GM18907 (cell line): ENCODE measurements around the gene ABHD15.
A peak's percentile ranks its signal among the peaks of the same experiment; 100 is the strongest.

Experiments used
- ATAC-seq: cut with Tn5 transposase; IDR thresholded peaks from one replicate; pipeline ENCODE4 v1.9.1; 2021; ENCODE audit warnings: mild to moderate bottlenecking, moderate library complexity; ENCODE audit not compliant: unreplicated experiment

Gene ABHD15, protein sequence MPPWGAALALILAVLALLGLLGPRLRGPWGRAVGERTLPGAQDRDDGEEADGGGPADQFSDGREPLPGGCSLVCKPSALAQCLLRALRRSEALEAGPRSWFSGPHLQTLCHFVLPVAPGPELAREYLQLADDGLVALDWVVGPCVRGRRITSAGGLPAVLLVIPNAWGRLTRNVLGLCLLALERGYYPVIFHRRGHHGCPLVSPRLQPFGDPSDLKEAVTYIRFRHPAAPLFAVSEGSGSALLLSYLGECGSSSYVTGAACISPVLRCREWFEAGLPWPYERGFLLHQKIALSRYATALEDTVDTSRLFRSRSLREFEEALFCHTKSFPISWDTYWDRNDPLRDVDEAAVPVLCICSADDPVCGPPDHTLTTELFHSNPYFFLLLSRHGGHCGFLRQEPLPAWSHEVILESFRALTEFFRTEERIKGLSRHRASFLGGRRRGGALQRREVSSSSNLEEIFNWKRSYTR

DNA sequence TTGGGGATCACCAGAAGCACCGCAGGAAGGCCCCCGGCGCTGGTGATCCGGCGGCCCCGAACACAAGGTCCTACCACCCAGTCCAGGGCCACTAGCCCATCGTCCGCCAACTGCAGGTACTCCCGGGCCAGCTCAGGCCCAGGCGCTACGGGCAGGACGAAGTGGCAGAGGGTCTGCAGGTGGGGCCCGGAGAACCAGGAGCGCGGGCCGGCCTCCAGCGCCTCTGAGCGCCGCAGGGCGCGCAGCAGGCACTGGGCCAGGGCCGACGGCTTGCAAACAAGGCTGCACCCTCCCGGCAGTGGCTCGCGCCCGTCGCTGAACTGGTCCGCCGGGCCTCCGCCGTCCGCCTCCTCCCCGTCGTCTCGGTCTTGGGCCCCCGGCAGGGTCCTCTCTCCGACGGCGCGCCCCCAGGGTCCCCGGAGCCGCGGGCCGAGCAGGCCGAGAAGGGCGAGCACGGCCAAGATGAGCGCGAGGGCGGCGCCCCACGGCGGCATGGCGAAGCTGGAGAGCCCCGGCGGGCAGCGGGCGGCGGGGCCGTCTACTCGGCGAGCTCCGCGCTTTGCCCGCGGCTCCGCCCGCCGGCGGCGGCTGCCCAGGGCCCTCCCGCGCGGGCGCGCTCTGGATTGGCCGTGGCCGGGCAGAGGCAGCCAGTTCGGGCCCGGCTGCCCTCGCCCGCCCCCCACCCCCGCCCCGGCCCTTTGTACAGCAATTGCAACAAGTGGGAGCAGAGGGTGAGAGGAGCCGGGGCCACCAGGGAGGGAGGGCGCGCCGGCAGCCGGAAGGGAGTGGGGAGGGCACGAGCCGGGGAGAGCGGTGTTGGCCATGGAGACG is at the start of gene ABHD15:
TSS of gene ABHD15 (minus strand) at position 565 of the 831 bp plus-strand sequence. CDS start at position 494, 71 bp downstream.
- peak; percentile 27 for ATAC-seq

DNA sequence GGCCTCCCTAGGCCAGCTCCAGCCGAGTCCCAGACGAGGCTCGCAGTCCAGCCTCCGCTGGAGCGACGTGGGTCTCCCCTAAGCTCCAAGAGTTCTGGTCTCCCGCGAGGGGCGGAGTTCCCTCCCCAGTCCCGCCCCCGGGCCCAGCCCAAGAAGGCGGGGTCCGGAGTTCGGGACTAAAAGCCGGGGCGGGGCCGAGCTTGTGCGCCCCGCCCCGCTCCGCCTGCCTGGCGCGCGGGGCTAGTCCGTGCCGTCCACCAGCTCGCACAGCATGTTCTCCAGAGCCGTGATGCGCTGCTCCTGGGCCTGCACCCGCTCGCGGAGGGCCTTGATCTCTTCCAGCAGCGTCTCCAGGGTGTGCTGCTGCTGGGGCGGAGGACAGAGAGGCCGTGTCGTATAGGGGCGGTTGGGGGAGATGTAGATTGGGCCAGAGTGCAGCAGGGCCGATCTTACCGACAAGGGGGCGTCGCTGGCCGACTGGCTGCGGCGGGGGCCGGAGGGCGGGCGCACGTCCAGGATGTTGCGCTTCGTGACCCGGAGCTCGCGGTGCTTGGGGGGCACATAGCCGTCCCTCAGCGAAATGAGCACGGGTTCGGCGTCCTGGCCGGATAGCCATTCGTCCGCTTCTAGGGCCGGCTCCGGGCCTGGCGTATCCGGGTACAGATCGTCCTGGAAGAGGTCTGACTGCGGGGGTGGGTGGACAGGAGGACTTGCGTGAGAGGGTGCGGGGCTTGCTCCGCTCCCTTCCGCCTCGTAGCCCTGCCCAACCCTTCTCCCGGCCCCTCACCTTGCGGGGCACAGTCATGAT is 48.9 kb upstream of the ABHD15 start:
- peak; percentile 50 for ATAC-seq

DNA sequence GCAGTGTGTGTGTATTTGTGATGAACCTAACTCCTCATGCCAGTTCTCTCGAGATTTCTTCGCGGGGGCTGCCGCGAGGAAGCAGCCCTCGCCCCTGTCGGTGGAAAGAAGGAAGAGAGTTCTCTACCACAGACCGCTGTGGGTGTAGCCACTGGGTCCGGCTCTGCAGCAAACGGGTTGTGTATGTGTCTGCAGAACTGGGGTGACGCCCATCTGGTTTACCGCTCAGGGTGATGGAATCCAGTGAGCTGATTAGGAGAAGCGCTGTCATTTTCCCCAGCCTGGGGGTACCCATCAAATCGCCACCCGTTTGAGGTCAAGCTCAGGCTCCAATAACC is 48.2 kb upstream of the ABHD15 start:
- no peak for ATAC-seq

DNA sequence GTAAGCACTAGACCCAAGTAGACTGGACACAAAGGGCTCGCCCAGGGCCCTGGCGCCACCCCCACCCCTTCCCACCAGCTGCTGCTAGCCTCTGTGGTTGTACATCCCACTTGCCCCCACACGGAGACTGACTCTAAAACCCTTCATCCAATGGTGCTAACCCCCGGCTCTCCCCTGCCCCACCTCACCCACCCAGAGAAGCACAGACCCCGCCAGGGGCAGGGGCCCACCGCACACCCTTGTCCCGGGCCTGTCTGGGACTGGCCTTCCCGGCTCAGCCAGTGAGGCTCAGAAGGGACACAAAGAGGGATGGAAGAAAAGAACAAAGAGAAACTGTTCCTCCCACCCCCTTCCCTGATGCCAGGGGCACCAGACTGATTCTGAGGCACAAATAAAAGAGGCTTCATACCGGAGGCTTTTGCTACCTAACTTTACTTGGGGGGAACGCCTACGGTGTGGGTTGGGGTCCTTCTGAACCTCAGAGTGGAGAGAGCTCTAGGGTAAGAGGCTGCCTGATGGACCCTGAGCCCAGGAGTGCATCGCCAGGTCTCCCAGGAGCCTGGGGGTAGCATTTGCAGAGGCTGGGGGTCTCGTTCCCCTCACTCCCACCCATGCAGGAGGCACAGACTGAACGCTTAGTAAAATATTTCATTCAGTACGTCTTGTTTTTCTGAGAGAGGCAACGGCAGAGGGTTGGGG is 47.7 kb upstream of the ABHD15 start:
- ATAC-seq = no peak

DNA sequence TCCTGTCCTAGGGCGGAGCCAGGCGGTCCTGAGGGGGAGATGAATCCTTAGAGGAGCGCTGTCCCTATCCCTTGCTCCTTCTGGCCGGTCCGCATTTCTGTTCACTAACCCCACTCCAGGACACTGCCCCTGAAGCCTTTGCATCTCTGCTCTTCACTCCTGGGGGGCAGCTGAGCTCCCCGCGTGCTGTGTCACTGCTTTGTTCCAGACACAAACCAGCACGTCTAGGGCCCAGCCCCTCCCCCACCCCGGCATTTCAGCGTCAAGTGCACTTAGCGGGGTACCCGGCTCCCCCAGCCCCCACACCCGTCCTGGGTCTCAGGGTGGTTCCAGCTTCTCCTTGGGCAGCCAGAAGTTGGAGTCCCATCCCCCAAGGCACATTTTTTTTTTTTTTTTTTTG is 47.0 kb upstream of the ABHD15 start:
- ATAC-seq = no peak

DNA sequence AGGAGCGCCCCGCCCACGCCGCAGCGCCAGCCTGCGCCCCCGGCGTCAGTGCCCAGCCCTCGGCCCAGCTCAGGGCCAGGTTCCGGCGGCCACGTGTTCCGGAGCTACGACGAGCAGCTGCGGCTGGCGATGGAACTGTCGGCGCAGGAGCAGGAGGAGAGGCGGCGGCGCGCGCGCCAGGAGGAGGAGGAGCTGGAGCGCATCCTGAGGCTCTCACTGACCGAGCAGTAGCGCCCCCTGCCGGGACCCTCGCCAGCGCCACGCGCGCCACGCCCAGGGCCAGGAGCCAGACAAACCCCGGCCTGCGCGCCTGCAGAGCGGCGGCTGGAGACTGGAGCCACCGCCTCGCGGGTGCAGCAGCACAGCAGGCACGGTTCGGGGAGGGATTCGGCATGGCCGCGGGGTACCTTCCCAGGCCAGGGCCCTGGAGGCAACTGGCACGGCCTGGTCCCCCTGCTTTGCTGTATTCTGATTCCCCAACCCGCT is 46.6 kb upstream of the ABHD15 start:
- ATAC-seq = no peak

DNA sequence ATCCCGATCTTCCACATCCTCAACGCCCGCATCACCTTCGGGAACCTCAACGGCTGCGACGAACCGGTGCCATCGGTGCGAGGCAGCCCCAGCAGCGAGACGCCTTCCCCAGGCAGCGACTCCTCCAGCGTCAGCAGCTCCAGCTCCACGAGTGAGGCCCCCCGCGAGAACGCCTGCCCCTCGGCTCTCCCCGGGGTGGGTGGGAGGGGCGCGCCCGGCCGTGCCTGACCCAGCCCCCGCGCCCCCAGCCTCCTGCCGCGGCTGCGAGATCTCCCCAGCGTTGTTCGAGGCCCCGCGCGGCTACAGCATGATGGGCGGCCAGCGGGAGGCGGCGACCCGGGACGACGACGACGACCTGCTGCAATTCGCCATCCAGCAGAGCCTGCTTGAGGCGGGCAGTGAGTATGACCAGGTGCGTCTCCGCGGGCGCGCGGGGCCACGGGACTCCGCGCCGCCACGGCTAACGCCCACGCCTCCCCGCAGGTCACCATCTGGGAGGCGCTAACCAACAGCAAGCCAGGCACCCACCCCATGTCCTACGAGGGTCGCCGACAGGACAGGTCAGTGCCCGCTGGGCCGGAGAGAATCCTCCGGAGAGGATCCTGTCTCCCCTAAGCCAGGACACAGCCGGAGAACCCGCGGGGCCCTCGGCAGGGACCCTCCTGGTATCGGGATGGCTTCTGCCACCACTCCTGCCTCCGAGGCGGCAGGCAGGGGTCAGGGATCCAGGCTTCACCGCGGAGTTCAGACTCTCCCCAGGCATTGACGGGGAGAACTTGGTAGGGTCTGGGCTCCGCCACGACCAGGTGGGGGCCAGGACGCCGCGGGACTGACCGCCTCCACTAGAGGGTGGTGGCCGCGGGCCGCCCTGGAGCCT is 45.8 kb upstream of the ABHD15 start:
- no peak for ATAC-seq

DNA sequence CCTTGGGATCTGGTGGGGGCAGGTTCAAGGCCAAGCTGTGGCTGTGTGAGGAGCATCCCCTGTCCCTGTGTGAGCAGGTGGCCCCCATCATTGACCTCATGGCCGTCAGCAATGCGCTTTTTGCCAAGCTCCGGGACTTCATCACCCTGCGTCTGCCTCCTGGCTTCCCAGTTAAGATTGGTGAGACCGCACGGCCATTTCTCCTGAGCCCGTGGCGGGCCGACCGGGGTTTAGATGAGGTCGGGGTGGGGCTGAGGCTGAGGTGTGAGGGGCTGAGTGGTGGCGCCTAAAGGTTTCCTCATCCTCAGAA is 45.2 kb upstream of the ABHD15 start:
- no peak for ATAC-seq

DNA sequence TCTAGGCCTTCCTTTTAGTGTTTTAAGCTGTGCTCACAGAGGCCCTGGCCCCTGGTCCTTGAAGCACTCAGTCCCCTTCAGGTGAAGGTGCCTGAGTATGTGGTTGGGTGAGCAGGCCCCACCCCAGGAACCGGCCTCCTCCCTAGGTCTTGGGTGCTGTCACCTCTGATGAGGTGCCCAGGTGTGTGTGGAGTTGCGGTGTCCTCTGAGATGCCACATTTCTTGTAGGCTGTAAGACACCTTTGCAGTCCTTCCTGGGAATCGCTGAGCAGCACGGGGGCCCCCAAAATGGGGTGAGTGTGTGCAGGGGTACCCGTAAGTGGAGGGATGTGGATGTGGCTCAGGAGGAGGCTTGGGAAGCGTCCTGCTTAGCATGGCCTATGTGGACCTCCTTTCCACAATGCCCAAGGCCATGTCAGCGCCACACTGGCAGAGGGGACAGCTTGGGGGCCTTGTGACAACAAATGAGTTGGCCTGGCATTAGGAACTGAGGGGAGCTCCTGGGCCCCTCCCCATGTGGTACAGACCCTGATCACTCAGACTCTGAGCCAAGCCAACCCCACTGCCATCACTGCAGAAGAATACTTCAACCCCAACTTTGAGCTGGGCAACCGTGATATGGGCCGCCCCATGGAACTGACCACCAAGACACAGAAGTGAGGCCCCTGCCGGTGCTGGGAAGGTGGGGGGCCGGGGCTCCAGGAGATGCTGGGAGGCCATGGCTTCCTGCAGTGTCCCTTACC is 44.7 kb upstream of the ABHD15 start:
- no peak for ATAC-seq

DNA sequence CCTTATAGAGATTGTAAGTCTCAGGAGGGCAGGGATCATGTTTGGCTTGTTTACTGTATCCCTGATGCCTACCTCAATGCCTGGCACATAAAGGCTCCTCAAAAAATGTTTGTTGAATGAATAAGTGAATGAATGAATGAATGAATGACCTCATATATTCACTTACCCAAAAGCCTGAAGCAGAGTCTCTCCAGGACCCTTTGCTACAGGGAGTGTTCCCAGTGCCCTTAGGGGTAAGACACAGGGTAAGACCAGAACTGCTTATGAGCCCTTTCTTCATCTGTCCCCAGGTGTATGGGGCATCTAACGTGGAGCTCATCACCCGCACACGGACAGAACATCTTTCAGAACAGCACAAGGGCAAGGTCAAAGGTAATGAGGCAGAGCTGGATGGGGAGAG is 43.6 kb upstream of the ABHD15 start:
- no peak for ATAC-seq

DNA sequence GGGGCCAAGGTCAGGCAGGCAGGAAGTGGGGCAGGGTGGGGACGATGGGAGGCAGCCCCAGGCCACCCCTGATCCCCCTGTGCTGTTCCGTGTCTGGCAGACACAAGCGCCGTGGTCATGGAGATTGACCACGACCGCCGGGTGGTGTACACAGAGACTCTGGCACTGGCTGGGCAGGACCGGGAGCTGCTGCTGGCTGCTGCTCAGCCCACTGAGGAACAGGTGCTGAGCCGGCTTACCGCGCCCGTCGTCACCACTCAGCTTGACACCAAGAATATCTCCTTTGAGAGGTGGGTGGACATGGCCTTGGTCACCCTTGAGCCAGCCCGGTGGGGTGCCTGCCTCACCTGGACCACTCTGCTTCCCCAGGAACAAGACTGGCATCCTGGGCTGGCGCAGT is 42.1 kb upstream of the ABHD15 start:
- ATAC-seq = no peak

DNA sequence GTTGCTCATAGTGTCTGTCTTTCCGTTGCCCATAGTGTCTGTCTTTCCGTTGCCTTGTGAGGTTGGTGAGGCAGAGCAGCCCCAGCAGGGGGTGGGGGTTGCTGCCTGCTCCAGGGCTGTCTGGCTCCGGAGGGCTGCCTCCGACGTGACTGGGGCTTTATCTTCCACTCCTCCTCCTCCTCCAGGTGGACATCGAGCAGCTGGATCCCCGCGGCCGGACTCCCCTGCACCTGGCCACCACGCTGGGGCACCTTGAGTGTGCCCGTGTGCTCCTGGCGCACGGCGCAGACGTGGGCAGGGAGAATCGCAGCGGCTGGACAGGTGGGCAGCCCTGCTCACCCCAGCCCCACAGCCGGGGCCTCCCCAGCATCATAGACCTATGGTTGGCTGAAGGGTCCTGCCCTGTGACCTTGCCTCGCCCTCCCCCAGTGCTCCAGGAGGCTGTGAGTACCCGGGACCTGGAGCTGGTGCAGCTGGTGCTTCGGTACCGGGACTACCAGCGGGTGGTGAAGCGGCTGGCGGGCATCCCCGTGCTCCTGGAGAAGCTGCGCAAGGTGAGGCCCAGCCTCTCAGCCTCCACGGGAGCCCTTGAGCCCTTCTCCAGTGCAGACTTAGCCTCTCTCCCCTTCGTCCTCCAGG is 40.8 kb upstream of the ABHD15 start:
- no peak for ATAC-seq

DNA sequence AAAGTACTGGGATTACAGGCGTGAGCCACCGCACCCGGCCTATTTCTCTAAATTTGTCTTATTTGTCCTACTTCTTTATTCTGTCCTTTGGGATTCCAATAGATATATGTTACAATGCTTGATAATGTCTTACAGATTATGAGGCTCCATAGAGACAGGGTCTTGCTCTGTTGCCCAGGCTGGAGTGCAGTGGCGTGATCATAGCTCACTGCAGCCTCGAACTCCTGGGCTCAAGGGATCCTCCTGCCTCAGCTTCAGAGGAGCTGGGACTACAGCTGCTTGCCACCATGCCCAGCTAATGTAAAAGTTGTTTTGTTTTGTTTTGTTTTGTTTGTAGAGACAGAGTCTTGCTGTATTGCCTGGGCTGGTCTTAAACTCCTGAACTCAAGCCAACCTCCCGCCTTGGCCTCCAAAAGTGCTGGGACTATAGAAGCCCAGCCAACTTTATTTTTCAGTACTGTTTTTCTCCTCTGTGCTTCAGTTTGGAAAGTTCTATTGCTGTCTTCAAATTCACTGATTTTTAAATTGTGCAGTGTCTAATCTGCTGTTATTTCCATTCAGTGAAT is 36.4 kb upstream of the ABHD15 start:
- ATAC-seq = no peak

DNA sequence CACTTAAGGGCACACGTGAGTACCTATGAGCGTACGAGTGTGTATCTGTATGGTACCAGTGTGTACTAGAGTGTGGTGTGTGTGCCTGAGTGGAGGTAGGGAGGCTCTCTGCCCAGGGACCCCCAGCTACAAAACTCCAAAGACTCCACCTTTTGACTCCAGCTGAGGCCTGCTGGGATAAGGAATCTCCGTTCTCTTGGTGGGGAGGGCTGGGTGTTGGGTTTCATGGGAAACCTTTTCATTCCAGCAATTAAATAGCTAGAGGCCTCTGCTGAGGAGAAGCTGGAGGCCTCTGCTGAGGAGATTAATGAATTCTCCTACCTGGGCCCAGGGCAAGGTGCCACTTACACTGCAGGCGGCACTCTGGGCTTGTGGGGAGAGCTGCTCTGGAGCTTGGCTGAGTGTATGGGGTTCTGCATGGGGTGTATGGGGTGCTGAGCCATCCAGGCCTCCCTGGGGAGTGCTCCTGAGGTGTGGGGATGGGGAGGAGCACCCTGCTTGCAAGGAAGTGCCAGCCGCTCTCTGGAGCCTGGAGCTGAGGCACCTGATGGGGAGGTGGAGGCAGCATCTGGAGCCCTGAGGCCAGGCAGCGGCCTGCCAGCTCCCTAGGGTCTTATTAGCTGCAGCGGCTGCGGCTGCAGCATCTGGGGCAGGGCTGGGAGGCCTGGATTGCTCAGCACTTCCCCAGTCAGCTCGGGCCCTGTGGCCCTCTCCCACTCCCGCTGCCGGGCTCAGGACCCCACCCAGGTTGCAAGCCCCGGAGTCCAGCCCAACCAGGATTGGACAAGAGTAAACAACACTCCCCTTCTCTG is 30.7 kb upstream of the ABHD15 start:
- no peak for ATAC-seq

DNA sequence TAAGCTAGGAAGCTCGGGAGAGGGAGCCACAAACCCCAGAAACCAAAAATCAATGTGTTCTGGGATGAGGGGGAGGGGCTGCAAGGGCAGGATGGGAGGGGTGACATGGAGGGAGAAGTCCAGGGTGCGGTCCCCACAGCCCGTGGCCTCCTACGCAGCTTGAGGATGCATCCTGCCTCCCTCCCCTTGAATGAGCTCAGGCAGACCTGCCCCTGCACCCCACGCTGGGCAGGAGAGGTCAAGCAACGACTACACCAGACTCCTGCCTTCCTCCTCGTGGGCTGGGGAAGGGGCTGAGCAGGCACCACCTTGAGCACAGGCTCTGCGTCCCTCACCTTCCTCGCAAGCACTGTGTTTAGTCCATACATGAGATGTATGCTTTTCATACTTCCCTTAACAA is 30.0 kb upstream of the ABHD15 start:
- no peak for ATAC-seq

DNA sequence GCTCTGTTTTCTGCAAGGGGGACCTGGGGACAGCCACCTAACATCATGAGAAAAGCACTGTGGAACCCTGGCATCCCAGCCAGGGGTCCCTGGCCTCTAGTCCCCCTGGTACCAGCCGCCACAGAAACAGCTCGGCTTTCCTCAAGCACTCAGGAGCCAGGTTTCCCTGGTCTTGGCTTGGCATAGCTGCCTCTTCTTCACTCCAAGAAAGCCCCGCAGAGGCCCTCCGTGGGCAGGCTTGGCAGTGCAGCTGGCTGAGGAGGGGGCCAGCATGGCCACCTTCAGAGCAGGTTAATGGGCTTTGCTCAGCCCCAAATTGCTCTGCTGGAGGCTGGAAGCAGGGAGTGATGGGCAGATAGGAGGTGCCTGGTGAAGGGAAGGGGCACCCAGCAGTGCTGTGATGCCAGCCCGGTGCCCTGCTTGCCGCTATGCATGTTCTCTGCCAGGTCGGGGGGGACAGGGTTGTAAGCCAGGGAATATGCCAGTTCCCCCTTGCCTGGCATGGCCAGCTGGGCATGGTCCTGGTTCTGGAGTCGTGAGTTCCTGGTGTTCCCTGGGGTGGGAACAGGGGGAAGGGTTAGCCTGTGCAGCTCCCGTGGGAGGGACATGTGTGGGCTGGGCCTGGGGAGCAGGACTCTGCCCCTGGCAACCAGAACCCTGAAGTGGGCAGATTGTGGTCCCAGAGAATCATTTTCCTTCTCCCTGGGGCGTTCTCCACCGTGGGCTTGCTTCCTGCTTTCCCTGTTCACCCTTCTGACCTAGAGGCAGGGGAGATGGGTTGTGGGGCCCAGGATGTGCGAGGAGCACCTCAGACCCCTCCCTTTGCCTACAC is 29.3 kb upstream of the ABHD15 start:
- no peak for ATAC-seq
